NOMO-1 treated with dmso at 0.1 percent for 144 hours (cell line): ENCODE results near the gene SLC35A2.
"Not testable (repeated sequence)": the region's sequence is repeated elsewhere in the genome, so short reads cannot be mapped to it uniquely, and the experiment has no call there.

ENCODE experiments used
- DNase-seq: peaks from one replicate; lab custom pipeline; 2025; ENCODE audit not compliant: unreplicated experiment; lab: John Stamatoyannopoulos, UW

SLC35A2 gene

DNA sequence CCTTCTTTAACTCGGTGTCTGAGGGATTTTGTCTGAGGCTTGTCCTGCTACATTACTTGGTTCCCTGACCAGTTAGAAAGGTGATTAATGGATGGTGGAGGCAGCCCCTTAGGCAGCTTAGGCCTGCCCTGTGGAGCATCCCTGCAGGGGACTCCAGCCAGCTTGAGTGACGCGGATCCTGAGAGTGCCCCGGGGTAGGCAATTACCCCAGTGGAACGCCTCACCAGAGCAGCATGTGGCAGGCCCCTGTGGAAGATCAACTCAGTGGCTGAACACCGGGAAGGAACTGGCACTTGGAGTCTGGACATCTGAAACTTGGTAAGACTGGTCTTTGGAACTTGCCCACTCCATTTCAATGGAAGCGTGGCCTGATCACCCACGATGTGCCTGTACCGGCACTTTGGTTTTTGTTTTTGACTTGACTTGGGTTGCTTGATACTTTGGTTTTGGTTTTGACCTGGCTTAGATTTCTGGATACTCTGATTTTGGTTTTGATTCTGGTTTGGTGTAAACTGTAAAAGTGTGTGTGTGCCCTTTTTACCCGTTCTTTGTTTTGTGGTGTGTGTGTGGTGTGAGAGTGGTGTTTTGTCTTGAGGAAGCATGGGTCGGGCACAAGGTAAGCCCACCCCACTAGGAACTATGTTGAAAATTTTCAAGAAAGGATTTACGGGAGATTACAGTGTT is 57.2 kb downstream of the SLC35A2 start:
- not testable (repeated sequence) for DNase-seq

DNA sequence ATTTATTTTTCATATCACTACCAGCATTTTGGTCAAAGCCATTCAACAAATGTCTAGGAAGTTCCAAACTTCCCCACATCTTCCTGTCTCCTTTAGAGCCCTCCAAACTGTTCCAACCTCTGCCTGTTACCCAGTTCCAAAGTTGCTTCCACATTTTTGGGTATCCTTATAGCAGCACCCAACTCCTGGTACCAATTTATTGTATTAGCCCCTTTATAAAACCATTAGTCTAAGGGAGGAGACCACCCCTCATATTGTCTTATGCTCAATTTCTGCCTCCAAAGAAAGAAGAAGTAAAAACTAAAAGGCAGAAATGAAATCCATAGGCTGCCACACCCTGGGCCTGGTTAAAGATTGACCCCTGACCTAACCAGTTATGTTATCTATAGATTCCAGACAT is 58.0 kb downstream of the SLC35A2 start:
- not testable (repeated sequence) for DNase-seq
